NCI-H1436 treated with DMSO at 0.1 percent for 48 hours (cell line): ENCODE results near the gene ZSWIM9.

Experiments
- DNase-seq: peaks from one replicate; lab custom pipeline; 2025; lab: John Stamatoyannopoulos, UW

ZSWIM9 gene

DNA sequence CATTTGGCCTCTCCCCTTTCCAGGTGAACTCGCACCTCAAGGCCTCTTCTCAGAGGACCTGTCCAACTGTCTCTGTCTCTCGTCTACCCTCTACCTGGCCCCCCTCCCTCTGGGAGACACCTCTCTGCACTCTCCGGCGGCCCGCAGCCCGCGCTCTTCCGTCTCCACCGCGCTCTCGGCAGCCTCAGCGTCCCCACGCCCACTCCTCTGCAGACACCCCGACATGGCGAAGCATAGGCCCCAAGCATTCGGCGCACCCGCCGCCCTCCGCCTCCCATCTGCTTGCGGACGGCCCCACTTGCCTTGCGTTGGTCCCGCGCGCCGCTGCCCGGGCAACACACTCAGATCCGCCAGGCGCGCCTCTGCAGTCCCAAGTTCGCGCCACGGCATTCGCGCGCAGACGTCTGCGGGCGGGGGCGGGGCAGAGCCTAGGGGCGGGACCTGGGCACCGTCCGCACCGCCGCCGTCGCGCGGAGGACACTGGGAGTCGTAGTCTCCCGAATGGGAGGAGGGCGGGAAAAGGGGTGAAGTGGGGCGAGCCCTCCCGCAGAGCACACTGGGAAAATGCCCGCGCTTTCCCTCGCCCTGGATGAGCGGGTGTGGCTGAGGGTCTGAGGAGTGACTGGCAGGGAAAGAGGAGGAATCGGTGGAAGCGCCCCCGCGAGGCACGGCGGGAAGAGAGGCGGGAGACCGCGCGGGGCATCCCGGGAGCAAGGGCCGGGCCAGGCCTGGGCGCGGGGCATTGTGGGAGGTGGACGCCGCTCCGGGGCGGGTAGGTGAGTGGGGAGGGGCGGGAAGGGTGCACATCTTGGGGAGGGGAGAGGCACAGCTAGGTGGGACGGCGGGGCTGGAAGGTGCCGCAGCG is at the start of gene ZSWIM9, which contains the start of gene LIG1:
ZSWIM9 (plus strand) TSS at position 742 of the 865 bp plus-strand sequence. CDS start 1,123 bp downstream, outside the sequence.
LIG1 (minus strand) TSS at position 406 of the 865 bp plus-strand sequence. CDS start 4,778 bp downstream, outside the sequence.
- DNase-seq, result peak; percentile 85

DNA sequence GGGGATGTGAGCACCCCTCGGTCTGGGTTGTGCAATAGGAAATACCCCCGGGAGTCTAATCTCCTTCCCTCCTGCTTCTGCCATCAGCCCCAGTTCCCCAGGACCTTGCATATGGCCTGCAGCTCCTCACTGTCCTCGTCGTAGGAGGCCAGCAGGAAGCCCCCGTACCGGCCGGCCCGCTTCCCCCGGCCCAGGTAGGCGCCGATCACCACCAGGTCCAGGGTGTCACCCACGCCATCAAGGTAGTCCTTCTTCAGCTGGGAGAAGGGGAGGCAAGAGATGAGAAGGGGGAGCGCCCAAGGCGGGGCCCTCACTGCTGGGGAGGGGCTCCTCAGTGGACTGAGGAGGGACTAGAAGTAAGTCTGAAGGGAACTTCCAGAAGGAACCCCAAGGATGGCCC is 49.4 kb upstream of the ZSWIM9 start:
- no peak for DNase-seq

DNA sequence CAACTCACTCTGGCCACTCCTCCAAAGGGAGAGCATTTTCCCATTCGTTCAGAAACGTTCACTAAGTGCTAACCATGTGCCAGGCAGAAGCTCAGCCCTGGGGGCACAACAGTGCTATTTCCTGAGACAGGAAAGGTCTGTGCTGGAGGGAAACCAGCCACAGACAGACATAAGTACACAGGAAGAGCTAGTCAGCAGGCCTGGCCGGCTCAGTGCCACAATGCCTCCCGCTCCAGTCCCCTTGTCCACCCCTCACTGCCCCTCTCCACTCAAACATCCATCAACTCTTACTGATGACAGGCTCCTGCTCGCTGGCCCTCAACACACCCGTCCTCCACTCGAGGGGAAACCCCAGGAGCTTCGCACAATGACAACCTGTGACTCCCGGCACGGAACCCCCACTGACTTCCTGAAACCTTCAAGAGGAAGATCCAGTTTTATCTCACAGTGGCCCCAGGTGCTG is 48.5 kb upstream of the ZSWIM9 start:
- no peak for DNase-seq

DNA sequence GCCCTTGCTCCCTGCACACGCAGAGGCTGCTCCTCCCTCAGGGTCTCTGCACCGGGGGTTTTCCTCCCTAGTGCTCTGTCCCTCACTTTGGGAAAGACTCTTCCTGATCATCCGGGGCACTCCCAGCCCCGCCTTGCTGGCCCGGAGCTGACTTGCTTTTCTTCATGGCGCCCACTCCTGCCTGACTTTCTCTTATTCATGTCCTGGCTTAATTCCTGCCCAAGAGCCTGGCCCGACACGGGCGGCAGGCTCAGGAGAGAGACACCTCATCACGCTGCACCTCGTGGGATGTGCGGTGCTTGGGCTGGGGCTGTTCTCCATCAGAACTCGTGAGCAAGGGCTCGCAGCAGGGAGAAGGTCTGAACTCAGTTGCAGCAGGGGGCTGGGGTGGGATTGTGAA is 48.1 kb upstream of the ZSWIM9 start:
- DNase-seq, result no peak

DNA sequence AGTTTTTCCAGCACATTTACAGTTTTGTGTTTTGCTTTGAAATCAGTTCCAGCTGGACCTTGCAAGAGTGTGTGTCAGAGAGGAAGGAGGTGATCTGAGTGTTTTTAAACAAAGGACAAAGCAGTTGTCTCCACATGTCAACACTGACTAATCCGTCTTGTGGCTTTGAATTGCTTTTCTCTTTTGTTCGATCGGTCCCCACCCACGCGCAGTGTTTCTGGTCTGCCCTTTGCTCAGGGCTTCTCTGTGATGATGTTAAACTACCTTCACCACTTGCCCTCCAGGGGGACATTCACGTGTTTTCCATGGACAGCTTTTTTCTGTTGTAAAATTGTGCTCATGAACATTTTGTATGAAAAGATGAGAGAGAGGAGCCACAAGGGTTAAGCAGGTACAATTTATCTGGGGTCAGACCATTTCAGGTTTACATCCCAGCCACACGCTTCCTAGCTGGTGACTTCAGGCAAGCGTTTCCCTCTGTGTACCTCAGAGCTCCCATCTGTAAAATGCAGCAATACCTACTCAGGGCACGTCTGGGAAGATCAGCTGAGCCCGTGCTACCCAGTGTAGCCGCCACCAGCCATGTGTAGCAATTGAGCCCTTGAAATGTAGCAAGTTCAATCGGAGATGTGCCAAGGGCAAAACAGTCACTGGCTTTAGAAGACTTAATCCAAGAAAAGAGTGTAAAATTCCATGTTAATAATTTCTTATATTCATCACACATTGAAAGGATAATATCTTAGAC is 46.4 kb upstream of the ZSWIM9 start:
- no peak for DNase-seq

DNA sequence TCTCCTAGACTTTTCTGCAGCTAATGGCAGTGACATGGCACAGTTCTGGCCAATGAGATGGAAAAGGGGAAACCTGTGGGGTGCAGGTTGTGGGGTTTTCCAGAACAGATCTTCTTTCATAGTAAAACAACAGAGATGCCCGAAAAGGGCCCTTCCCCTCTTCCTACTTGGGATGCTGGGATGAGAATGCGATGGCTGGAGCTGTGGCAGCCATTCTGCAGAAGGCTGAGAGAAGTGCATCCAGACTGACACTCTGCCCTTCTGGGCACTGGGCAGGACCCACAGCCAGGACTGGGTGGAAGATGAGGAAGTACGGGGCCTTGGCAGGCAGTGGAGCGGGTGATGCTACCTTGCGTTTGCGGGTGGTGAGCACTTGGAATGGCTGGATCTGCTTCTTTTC is 42.9 kb upstream of the ZSWIM9 start:
- DNase-seq, result no peak

DNA sequence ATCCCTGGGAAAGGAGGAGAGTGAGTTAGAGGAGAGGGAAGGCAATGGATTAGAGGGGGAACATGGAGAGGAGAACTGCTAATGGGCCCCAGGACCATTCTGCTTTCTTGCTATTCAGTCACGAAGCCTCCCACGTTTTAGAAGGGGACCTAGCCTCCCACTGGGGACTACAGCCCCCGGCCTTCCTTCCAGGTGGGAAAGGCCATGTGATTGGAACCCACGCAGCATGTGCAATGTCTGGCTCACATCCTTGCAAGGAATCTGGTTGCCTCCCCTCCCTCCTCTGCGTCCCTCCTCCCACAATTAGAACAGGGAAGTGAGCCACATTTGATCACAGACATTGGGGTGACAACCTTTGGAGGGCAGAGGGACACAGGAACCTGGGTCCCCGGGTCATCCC is 37.4 kb upstream of the ZSWIM9 start:
- no peak for DNase-seq

DNA sequence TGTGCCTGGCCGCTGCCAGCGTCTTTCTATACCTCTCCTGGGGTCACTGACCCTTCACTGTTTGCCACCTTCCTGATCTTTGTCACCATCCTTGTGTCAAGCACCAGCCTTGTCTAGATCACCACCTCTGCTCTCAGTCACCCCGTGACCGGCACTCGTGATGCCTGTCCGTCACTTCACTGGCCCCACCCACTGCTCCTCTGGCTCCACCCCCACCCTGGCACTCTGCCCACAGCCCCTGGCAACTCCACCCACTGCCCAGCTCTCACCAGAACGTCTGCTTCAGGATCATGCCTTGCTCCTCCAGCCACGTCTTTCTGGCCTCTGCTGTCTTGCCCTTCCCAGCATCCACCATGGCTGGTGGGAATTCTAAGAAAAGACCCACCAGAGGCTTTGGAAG is 35.1 kb upstream of the ZSWIM9 start:
- DNase-seq, result no peak

DNA sequence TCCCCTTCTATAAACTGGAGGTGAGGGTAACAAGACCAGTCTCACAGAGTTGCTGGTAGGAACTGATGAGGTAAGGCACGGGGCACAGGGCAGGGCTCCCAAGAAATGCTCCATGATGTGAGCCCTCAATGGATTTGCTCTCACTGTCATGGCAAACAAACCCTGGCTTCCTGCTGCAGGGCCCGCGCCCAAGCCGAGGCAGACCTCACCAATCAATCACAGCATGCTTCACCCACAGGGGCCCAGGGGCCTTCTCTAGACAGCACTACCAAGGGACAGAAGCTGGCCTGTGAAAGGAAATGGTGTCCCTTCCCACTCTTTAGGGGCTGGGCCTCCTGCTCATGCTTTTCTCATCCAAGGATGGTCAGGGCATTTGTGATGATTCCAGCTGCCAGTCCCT is 33.9 kb upstream of the ZSWIM9 start:
- no peak for DNase-seq

DNA sequence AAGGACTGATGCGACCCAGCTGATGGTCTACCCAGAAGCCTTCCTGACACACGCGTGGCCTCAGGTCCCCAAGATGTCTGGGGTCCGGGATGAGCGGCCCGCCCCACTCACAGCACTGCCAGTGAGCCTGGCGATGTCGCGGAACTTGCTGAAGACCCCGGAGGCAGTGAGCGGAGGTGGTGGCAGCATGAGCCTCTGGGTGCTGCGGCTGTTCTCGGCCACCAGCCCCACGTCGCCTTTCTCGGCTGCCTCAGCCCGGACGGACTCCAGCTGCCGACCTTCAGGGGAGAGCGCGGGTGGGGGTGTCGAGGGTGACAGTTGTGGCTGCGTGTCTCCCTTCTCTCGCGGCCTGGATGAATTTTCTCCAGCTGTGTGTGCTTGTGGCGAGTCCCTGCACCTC is 33.1 kb upstream of the ZSWIM9 start:
- no peak for DNase-seq

DNA sequence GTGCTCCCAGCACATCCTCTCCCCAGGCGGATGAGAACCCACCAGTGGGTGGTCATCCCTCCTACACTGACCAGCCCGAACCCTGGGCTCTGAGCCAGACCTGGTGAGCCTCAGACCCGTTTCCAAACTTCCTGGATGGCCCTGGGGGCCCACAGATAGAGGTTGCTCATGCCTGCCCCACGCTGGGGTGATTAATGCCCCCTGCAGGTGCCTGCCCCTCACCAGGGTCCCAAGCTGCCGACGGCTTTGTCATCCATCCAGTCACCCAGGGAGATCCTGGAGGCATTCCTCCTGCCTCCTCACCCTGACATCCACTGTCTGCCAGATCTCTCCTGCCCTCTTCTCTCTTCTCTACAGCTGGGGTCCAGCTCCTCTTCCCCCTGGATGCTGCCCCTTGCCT is 31.4 kb upstream of the ZSWIM9 start:
- DNase-seq, result no peak

DNA sequence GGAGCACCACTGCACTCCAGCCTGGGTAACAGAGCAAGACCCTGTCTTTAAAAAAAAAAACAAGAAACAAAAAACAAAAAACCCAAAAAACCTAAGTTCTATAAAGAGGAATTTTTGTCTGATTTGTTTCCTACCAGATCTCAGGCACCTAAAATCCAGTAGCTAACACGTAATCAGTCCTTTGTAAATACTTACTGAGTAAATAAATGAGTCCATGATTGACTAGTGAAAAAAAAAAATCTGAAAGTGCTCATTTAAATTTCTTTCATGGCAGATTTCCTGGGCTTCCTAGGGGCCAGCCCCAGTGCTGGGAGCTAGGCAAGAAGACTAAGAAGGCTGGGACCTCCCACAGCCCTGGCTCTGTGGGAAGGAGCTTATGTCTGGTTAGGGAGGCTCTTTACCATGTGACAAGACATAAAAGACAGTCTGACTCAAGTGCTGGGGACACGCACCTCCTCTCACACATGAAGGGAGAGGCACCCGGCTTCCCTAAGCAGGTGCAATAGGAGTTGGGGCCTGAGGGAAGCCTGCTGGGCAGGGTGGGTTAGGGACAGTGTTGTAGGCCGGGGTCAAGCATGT is 22.8 kb upstream of the ZSWIM9 start:
- DNase-seq, result no peak

DNA sequence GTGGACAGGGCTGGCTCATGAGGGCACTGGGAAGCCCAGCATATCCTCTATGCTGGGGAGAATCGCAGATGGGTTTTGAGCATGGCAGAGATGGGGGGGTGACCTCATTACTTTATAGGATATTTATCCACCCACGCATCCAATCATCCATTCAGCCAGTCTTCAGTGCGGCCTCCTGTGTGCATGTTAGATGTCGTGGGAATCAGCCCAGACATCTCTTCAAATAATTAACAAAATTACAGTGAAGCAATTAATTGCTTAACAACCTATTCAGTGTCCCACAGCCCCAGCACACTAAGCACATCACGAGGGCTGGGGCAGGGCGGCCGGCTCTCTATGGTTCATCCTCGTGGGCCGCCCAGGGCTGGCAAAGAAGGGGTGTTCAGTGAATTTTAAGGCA is 21.9 kb upstream of the ZSWIM9 start:
- no peak for DNase-seq

DNA sequence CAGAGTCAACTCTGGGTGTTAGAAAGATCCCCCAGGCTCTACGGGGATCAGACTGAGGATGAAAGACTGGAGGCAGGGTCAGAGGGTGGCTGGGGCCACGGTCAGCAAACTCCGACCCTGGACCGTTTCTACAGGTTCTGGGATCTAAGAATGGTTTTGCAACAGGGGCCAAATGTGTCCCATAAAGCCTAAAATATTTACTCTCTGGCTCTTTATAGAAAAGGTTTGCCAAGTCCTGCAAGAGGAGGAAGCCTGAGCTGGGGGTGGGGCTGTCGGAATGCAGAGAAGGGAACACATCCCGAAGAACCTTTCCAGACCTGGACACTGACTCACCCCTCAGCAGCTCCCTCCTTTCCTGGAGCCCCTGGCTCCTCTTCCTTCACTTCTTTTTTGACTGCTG is 21.1 kb upstream of the ZSWIM9 start:
- DNase-seq, result no peak

DNA sequence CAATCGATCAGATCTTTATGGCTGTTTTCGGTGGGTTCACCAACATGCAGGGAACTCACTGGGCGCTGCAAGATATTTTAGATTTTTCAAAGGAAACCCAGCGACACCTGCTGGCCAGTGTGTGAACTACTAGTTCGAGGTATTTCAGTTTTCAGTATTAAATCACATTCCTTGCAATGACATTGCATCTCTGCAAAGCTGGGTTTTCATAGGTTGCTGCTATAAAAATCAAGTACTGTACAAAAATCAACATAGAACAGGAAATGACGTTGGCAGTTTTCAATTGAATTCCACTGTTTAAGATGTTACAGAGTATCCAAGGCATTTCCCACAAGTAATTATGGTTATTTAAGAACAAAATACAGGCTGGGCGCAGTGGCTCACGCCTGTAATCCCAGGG is 17.9 kb upstream of the ZSWIM9 start:
- DNase-seq, result peak; percentile 32

DNA sequence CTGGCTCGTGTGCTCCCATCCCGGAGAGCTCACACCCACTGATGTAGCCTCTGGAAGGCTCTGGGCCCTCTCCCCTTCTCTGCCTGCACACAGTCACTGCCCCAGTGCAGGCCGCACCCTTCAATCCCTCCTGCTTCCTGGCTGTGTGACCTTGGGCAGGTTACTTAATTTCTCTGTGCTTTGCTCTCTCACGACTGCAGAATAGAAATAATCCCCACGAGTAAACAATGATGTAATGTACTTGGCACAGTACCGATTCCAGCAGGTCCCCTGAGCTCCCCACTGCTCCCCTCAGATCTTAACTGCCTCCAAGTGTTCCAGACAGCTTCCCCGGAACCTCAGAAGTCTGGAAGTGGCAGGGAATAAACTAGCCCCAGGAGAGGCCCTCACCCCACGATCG is 16.5 kb upstream of the ZSWIM9 start:
- DNase-seq, result no peak

DNA sequence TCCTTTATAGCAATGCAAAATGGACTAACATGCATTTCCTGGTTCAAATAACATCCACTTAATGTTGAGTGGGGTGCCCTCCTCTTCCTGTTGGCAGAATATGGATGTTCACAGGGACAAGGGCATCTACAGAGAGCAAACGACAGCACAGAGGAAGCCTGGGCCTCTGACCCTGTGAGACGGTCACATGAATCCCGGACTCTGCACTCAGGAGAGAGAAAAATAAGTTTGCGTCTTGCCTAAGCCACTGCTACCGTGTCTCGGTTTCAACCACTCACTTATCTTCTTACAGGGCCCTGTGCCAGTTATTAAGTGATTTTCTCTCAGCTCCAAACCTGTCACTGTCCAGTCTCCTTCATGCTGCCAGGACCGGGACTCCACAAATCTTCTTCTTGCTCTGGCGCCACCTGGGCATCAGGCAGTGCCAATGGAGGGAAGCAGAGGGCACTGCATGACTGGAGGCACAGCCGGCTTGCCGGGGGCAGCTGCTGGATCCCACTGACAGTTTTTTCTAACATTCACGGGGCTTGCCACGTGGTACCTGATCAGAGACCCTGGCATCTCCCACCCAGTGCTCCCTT is 12.2 kb upstream of the ZSWIM9 start:
- DNase-seq, result no peak

DNA sequence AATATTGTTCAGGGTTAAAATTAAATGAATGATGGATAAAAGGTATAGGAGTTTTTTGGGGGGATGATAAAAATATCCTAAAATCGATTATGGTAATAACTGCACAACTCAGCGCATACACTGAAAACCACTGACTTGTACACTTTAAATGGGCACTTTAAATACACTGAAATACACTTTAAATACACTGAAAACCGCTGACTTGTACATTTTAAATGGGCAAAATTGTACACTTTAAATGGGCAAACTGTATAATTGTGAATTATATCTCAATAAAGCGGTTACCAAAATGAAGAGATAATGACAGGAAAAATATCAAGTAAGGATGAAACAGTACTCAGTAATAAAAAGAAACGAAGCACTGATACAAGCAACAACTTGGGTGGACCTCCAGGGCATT is 1.8 kb upstream of the ZSWIM9 start:
- no peak for DNase-seq

DNA sequence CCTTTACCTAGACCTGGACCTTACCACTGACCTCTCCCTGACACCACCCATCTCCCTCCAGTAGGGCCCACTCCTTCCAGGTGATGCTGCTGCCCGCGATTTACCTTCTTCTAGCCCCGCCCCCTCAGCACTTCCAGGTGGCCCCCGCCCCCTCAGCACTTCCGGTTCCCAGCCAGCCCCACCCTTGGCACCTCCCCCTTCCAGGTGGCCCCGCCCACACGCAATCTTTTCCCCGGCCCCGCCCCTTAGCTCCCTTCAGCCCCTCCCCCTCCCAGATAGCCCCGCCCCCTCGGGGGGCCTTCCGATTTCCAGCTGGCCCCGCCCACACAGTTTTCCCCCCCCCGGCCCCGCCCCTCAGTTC is 922 bp upstream of the ZSWIM9 start:
- peak; percentile 37 for DNase-seq

DNA sequence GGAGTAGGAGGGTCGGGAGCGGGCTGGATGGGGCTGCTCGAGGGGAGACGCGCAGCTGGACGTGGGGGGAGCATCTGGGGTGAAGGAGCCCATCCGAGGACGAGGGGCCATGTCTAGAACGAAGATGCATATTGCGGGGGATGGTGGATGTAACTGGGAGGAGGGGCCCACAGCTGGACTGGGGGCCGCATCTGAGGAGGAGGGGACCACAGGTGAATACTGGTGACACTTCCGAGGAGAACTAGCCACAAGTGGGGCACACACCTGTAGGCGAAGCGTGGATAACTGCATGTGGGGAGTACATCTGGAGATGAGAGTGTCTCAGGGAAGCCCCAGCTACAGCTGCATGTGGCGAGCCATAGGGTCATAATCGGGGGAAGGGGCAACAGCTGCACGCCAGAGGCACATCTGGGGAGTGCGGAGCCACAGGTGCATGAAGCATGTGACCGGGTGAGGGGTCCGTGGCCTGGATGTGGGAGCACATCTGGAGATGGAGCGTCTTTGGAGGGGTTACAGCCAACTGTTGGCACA is 402 bp downstream of the ZSWIM9 start:
- no peak for DNase-seq

DNA sequence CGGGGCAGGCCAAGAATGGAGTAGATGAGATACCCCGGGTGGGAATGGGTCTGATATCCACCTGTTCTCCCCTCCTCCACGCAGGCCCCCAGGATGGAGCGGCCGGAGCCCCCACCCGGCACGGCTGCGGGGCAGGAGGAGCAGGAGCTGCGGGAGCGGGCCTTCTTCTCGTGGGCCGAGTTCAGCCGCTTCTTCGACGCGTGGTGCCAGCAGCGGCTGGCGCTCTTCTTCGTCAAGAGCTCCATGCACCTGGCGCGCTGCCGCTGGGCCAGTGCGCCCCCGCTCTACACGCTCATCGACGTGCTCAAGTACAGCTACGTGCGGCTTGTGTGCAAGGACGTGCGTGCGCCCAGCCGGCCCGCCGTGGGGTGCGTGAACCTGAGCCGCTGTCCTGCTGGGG is 1.2 kb downstream of the ZSWIM9 start:
- DNase-seq, result no peak

DNA sequence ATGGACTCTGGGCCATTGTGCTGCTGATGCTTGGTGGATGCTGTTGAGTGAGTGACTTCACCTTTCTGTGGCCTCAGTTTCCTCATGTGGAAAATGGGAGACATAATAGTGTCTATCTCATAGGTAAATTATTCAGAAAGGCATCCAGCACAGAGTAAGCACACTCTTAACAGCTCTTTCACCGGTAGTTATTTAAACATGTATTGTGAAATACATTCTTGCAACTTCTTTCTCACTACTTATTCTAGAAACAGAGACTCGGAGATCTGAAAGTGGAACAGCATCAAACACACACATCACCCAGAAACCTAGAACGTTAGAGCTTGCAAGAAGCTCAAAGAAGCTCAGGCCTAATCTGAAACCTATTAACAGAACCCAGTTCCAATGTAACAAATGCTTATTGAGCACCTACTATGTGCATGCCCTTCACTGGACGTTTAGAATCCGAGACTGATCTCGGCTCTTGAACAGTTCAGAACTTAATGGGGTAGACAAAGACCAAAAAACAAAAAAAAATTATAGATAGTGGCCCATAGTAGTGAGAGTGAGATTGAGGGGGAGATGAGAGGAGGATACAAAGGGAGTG is 4.1 kb downstream of the ZSWIM9 start:
- no peak for DNase-seq
